ENCODE results near the gene C3orf33. TPM values are rescaled to one million over a fixed set of nuclear protein-coding genes. Genes with fewer than 3 reads are reported as not detected.

The C3orf33 gene
- total and polyA plus RNA-seq, 2 donors (not counting 1 experiment from before 2014, with no cell fraction given) = 0.88 to 1.7 TPM

DNA sequence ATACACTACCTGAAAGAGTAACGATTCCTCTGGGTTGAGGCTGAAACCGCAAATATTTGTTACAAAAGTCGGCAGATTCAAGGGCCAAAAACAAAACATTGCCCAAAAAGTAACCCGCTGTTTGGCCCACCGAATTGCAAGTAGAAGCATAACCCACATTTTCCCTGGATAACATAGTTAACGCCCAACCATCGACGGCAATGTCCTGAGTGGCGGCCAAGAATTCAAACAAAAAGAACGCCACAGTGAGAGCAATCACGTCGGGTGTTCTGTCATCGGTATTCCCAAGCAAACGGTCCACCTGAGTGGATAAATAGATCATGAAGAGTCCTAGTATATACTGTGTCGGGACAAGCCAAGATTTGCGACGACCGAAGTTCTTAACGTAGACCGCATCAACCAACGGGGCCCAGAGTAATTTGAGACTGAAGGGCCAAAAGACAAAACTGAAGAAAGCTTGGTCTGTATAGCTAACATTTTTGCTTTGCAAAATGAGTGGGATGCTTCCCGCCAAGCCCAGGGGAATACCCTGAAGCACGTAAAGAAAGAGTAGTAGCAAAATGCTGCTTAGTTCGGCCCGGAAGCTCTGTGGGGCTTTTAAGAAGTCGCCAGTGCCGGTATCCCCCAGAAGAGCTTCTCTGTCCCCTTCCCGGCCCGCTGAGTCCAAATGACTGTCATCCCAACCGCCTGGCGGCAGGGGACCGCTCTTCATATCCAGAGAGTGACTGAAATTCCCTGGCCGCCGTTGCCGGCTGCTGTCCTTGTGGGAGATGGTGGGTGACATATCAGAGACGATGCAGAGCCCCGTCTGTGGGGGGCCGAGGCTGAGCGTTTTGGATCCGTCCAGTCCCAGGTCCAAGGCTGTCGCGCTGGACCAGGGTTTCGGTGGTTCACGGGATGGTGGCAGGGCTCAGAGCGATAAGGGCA lies 47.4 kb upstream of the C3orf33 start:
- 2% methylated on average over 45 of the region's 45 CpGs for WGBS (ENCODE audit: insufficient coverage)
- Mint-ChIP-seq H3K4me3 (peak overlapping the region; percentile 97), H3K27me3 (no peaks in the 10 kb centered on the region)

More for the DNA sequence above, 47.4 kb upstream of the C3orf33 start:
- Histone ChIP-seq H2AFZ (ENCODE audit: insufficient read depth, low read depth, low read length, poor library complexity, severe bottlenecking) (peak overlapping the region; percentile 93), H3K79me2 (ENCODE audit: control insufficient read depth, insufficient read depth, low read length) (peaks cover 48% of the 10 kb centered on the region), H3K9me3 (ENCODE audit: control extremely low read depth in 1 of 3, control insufficient read depth in 2 of 3, insufficient read depth in 1 of 3, low read length in 2 of 3) (peaks cover 0 to 6% (median 0%) of the 10 kb centered on the region in 3 donors), H3K27me3 (replicated peaks in 1 of 4; ENCODE audit: control extremely low read depth in 1 of 4, control insufficient read depth in 3 of 4, insufficient read depth in 4 of 4, low read length in 3 of 4) (no peaks in the 10 kb centered on the region), H3K9ac (ENCODE audit: low read length) (peak overlapping the region; percentile 87), H3K4me3 (ENCODE audit: control extremely low read depth in 1 of 5, extremely low read depth in 1 of 5, insufficient read depth in 1 of 5, low read depth in 2 of 5, low read length in 4 of 5) (peak overlapping the region; percentile 80 to 99 (median 92)), H3K4me2 (replicated peaks; ENCODE audit: low read depth, low read length, poor library complexity, severe bottlenecking) (peak overlapping the region; percentile 97), H3K4me1 (ENCODE audit: control insufficient read depth in 2 of 2, insufficient read depth in 2 of 2, low read length in 2 of 2) (peaks cover 25 to 37% of the 10 kb centered on the region in 2 donors), H3K27ac (ENCODE audit: low read length in 2 of 2) (peak overlapping the region; percentile 88 to 90), H3K36me3 (replicated peaks in 1 of 2; ENCODE audit: control extremely low read depth in 1 of 2, control insufficient read depth in 1 of 2, extremely low read depth in 1 of 2, insufficient read depth in 2 of 2, low read length in 1 of 2) (peaks cover 0 to 3% of the 10 kb centered on the region in 2 experiments), H4K20me1 (ENCODE audit: control insufficient read depth, insufficient read depth, low read length, poor library complexity, severe bottlenecking) (peaks cover 8% of the 10 kb centered on the region)
- H3K4me1 Mint-ChIP-seq = peaks cover 40% of the 10 kb centered on the region
- no peak for DNase-seq
- peak overlapping the region; percentile 99 for H3K27ac Mint-ChIP-seq
- TF ChIP-seq, protein P1, sequence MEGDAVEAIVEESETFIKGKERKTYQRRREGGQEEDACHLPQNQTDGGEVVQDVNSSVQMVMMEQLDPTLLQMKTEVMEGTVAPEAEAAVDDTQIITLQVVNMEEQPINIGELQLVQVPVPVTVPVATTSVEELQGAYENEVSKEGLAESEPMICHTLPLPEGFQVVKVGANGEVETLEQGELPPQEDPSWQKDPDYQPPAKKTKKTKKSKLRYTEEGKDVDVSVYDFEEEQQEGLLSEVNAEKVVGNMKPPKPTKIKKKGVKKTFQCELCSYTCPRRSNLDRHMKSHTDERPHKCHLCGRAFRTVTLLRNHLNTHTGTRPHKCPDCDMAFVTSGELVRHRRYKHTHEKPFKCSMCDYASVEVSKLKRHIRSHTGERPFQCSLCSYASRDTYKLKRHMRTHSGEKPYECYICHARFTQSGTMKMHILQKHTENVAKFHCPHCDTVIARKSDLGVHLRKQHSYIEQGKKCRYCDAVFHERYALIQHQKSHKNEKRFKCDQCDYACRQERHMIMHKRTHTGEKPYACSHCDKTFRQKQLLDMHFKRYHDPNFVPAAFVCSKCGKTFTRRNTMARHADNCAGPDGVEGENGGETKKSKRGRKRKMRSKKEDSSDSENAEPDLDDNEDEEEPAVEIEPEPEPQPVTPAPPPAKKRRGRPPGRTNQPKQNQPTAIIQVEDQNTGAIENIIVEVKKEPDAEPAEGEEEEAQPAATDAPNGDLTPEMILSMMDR (IDR thresholded peaks at IDR 0.05) = no peak
- TF ChIP-seq EZH2 (IDR thresholded peaks at IDR 0.05; ENCODE audit: borderline replicate concordance, insufficient read depth, low read depth, low read length, poor library complexity, severe bottlenecking) = no peak
- POLR2A ChIA-PET = interaction anchor here (1.3 to 1.4 kb wide), 2 partner anchors 18 to 48 kb away, joined by 5 to 9 read pairs; partner anchors contain the start of gene C3orf33
- no peak for ATAC-seq (ENCODE audit: low read depth)
- intact Hi-C loops (cut with micrococcal nuclease) = loop anchor here (1.0 to 5.0 kb wide), 9 partner anchors 17 to 1529 kb away; partner anchors contain the start of genes CCNL1, DHX36, GMPS and SSR3
- H3K9me3 Mint-ChIP-seq (ENCODE audit: insufficient read depth) = peaks cover 4% of the 10 kb centered on the region
- CTCF ChIA-PET = interaction anchor here (0.6 to 2.9 kb wide), 5 partner anchors 17 to 98 kb away, joined by 4 to 20 read pairs (median 4); partner anchors contain the start of genes C3orf33 and GMPS

Data from B cell (primary cell).